HepG2 (cell line): ENCODE results near the gene TRPT1. TPM values are rescaled to one million over a fixed set of nuclear protein-coding genes. Genes with fewer than 3 reads are reported as not detected.

ENCODE experiments used
- HOXA9 ChIP-seq: sonication (generic); formaldehyde crosslinking; IDR thresholded peaks from 2 replicates; pipeline ENCODE4 v1.8.1; 2022; ENCODE audit warnings: missing genetic modification reagents, mild to moderate bottlenecking, moderate library complexity, borderline replicate concordance
- MIXL1 ChIP-seq: IDR thresholded peaks from 2 replicates; pipeline ENCODE4 v1.6.1; 2016
- NFRKB ChIP-seq: fragments of 450-650 bp; IDR thresholded peaks from 2 replicates; pipeline ENCODE4 v1.6.1; 2017
- ZNF644 ChIP-seq: IDR thresholded peaks from 2 replicates; pipeline ENCODE4 v1.6.1; 2016; ENCODE audit warnings: low read depth
- ZNF775 ChIP-seq: sonication (generic); formaldehyde crosslinking; IDR thresholded peaks from 2 replicates; pipeline ENCODE4 v1.4.0; 2020; ENCODE audit warnings: missing genetic modification reagents, mild to moderate bottlenecking, moderate library complexity, borderline replicate concordance
- polyA plus RNA-seq, 8 experiments: library from polyadenylated mRNA; depleted of rRNA in 3 of 8; stranded (reverse) in 7 of 8; unstranded in 1 of 8; fragments of >200 nt; fragmentation: Illumina TruSeq in 4 of 8; extraction: Trizol in 4 of 8; gene quantifications; 2 replicates each; pipeline versions ENCODE4 v1.2.1 to v1.2.3, GENCODE V29; 2011 to 2016; ENCODE audit warnings: low read depth in 4 of 8, missing spikeins in 1 of 8, mixed read lengths in 1 of 8; ENCODE audit not compliant: insufficient read depth in 1 of 8
- total RNA-seq, 5 experiments: library from RNA; depleted of rRNA; stranded (reverse); fragments of >200 nt; fragmentation: Illumina TruSeq; extraction: Trizol; gene quantifications; 2 replicates each; pipeline ENCODE4 v1.2.3, GENCODE V29; 2016; ENCODE audit warnings: low read depth in 1 of 5
- TF ChIP-seq, protein P1 (sequence below): sonication (generic); formaldehyde crosslinking; IDR thresholded peaks from 2 replicates; pipeline ENCODE4 v1.4.0; 2020; ENCODE audit warnings: missing genetic modification reagents, borderline replicate concordance
- TF ChIP-seq, protein P2 (sequence below): sonication (generic); formaldehyde crosslinking; IDR thresholded peaks from one replicate; pipeline ENCODE4 v1.5.1; 2020; ENCODE audit warnings: mild to moderate bottlenecking, missing genetic modification reagents; ENCODE audit errors: not compliant biosample characterization
- TF ChIP-seq, protein P3 (sequence below): sonication (generic); formaldehyde crosslinking; IDR thresholded peaks from 2 replicates; pipeline ENCODE4 v1.4.0; 2020; ENCODE audit warnings: mild to moderate bottlenecking, missing genetic modification reagents
- TF ChIP-seq, protein P4 (sequence below): sonication (generic); formaldehyde crosslinking; IDR thresholded peaks from 2 replicates; pipeline ENCODE4 v1.4.0; 2020; ENCODE audit warnings: mild to moderate bottlenecking, missing genetic modification reagents, borderline replicate concordance

Gene TRPT1
- total and polyA plus RNA-seq, 2 of the 13 experiments (the other 11 are each of a cell fraction or from before 2014, with no cell fraction given) = 24.8 to 40.7 TPM

DNA sequence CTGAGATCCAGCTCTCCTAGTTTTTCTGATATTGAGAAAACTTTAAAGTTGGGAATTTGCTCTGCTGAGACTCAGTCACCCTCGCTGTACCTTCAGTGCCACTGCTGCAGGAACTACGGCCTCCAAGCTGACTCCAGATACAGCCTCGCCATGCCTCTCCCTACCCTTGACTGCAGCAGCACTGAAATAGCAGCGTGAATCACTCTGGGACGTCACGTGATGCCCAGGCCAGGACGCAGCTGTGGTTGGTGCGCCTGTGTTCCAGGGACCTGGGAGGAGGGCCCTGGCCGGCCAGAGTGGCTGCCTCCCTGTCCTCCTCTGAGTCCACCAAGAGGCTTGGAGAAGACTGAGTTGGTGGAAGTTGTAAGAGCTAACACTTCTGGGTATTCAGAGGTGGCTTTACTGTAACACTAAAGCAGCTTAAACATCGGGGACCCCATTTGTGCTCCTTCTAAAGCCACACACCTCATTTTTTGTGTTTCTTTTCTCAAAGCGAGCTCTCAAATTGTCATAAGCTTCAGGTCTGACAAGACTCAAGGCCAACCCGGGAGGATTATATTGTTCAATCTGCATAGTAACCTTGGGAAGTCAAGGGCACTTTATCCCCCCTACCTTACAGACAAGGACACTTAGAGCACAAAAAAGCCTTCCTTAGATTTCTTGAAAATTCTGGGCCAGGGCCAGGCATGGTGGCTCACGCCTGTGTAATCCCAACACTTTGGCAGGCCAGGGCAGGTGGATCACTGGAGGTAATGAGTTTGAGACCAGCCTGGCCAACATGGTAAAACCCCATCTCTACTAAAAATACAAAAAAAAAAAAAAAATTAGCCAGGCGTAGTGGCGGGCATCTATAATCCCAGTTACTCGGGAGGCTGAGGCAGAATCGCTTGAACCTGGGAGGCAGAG is 44.2 kb downstream of the TRPT1 start (continued):
- TF ChIP-seq, protein P1, sequence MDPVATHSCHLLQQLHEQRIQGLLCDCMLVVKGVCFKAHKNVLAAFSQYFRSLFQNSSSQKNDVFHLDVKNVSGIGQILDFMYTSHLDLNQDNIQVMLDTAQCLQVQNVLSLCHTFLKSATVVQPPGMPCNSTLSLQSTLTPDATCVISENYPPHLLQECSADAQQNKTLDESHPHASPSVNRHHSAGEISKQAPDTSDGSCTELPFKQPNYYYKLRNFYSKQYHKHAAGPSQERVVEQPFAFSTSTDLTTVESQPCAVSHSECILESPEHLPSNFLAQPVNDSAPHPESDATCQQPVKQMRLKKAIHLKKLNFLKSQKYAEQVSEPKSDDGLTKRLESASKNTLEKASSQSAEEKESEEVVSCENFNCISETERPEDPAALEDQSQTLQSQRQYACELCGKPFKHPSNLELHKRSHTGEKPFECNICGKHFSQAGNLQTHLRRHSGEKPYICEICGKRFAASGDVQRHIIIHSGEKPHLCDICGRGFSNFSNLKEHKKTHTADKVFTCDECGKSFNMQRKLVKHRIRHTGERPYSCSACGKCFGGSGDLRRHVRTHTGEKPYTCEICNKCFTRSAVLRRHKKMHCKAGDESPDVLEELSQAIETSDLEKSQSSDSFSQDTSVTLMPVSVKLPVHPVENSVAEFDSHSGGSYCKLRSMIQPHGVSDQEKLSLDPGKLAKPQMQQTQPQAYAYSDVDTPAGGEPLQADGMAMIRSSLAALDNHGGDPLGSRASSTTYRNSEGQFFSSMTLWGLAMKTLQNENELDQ (CRISPR knock-in tag) = no peak
- TF ChIP-seq ZNF775 (CRISPR knock-in tag) = no peak
- no peak for TF ChIP-seq ZNF644 (CRISPR knock-in tag)
- TF ChIP-seq, protein P2, sequence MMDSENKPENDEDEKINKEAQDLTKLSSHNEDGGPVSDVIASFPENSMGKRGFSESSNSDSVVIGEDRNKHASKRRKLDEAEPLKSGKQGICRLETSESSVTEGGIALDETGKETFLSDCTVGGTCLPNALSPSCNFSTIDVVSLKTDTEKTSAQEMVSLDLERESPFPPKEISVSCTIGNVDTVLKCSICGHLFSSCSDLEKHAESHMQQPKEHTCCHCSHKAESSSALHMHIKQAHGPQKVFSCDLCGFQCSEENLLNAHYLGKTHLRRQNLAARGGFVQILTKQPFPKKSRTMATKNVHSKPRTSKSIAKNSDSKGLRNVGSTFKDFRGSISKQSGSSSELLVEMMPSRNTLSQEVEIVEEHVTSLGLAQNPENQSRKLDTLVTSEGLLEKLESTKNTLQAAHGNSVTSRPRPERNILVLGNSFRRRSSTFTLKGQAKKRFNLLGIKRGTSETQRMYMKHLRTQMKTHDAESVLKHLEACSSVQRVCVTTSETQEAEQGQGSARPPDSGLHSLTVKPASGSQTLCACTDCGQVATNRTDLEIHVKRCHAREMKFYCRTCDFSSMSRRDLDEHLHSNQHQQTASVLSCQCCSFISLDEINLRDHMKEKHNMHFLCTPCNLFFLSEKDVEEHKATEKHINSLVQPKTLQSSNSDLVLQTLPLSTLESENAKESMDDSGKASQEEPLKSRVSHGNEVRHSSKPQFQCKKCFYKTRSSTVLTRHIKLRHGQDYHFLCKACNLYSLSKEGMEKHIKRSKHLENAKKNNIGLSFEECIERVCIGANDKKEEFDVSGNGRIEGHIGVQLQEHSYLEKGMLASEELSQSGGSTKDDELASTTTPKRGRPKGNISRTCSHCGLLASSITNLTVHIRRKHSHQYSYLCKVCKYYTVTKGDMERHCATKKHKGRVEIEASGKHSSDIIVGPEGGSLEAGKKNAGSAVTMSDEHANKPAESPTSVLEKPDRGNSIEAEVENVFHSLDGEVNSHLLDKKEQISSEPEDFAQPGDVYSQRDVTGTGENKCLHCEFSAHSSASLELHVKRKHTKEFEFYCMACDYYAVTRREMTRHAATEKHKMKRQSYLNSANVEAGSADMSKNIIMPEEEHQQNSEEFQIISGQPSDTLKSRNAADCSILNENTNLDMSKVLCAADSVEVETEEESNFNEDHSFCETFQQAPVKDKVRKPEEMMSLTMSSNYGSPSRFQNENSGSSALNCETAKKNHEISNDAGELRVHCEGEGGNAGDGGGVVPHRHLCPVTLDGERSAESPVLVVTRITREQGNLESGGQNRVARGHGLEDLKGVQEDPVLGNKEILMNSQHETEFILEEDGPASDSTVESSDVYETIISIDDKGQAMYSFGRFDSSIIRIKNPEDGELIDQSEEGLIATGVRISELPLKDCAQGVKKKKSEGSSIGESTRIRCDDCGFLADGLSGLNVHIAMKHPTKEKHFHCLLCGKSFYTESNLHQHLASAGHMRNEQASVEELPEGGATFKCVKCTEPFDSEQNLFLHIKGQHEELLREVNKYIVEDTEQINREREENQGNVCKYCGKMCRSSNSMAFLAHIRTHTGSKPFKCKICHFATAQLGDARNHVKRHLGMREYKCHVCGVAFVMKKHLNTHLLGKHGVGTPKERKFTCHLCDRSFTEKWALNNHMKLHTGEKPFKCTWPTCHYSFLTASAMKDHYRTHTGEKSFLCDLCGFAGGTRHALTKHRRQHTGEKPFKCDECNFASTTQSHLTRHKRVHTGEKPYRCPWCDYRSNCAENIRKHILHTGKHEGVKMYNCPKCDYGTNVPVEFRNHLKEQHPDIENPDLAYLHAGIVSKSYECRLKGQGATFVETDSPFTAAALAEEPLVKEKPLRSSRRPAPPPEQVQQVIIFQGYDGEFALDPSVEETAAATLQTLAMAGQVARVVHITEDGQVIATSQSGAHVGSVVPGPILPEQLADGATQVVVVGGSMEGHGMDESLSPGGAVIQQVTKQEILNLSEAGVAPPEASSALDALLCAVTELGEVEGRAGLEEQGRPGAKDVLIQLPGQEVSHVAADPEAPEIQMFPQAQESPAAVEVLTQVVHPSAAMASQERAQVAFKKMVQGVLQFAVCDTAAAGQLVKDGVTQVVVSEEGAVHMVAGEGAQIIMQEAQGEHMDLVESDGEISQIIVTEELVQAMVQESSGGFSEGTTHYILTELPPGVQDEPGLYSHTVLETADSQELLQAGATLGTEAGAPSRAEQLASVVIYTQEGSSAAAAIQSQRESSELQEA (CRISPR knock-in tag) = no peak
- no peak for TF ChIP-seq MIXL1 (CRISPR knock-in tag)
- TF ChIP-seq, protein P3, sequence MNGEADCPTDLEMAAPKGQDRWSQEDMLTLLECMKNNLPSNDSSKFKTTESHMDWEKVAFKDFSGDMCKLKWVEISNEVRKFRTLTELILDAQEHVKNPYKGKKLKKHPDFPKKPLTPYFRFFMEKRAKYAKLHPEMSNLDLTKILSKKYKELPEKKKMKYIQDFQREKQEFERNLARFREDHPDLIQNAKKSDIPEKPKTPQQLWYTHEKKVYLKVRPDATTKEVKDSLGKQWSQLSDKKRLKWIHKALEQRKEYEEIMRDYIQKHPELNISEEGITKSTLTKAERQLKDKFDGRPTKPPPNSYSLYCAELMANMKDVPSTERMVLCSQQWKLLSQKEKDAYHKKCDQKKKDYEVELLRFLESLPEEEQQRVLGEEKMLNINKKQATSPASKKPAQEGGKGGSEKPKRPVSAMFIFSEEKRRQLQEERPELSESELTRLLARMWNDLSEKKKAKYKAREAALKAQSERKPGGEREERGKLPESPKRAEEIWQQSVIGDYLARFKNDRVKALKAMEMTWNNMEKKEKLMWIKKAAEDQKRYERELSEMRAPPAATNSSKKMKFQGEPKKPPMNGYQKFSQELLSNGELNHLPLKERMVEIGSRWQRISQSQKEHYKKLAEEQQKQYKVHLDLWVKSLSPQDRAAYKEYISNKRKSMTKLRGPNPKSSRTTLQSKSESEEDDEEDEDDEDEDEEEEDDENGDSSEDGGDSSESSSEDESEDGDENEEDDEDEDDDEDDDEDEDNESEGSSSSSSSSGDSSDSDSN = no peak
- TF ChIP-seq, protein P4, sequence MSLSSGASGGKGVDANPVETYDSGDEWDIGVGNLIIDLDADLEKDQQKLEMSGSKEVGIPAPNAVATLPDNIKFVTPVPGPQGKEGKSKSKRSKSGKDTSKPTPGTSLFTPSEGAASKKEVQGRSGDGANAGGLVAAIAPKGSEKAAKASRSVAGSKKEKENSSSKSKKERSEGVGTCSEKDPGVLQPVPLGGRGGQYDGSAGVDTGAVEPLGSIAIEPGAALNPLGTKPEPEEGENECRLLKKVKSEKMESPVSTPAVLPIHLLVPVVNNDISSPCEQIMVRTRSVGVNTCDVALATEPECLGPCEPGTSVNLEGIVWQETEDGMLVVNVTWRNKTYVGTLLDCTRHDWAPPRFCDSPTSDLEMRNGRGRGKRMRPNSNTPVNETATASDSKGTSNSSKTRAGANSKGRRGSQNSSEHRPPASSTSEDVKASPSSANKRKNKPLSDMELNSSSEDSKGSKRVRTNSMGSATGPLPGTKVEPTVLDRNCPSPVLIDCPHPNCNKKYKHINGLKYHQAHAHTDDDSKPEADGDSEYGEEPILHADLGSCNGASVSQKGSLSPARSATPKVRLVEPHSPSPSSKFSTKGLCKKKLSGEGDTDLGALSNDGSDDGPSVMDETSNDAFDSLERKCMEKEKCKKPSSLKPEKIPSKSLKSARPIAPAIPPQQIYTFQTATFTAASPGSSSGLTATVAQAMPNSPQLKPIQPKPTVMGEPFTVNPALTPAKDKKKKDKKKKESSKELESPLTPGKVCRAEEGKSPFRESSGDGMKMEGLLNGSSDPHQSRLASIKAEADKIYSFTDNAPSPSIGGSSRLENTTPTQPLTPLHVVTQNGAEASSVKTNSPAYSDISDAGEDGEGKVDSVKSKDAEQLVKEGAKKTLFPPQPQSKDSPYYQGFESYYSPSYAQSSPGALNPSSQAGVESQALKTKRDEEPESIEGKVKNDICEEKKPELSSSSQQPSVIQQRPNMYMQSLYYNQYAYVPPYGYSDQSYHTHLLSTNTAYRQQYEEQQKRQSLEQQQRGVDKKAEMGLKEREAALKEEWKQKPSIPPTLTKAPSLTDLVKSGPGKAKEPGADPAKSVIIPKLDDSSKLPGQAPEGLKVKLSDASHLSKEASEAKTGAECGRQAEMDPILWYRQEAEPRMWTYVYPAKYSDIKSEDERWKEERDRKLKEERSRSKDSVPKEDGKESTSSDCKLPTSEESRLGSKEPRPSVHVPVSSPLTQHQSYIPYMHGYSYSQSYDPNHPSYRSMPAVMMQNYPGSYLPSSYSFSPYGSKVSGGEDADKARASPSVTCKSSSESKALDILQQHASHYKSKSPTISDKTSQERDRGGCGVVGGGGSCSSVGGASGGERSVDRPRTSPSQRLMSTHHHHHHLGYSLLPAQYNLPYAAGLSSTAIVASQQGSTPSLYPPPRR = no peak
- TF ChIP-seq NFRKB = no peak
- no peak for TF ChIP-seq HOXA9
